ENCODE data around the gene GABBR2.
"Not testable (repeated sequence)": the region's sequence is repeated elsewhere in the genome, so short reads cannot be mapped to it uniquely, and the experiment has no call there.

GABBR2 gene

DNA sequence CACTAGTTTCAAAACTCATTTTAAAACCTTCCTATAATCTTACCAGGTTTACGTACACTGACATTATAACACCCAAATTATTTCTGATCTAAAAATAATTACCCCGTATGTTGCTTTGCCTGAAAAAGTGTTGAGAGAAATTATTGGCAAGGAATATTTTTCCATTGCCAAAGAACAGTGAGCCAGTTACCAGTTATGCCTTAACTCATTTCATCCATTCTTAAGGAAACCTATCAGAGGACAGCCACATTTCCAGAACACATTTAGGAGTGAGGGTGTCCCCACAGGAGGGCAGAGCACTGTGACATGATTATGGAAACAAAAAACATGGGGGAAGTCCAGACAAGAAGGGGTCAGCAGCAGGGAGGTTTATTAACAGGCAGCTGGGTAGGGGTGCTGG is 52.2 kb downstream of the GABBR2 start:
- CTCF ChIA-PET = no interaction called here
- POLR2A ChIA-PET (ENCODE audit: low non-redundant PET) = no interaction called here
- no peak overlapping the region for H3K27ac ChIP-seq
- no peak for DNase-seq (ENCODE audit: low spot score)
- TF ChIP-seq CTCF (conservative IDR thresholded peaks at IDR 0.05; ENCODE audit: low read depth) = no peak

GRCh38 chr9:98655428-98655827 is 53.3 kb downstream of the GABBR2 start:
- DNase-seq (ENCODE audit: low spot score); H3K27ac ChIP-seq; POLR2A ChIA-PET (ENCODE audit: low non-redundant PET): not testable (repeated sequence)
- CTCF ChIA-PET = interaction anchor here (0.5 to 0.7 kb wide), 3 partner anchors 81 to 486 kb away, joined by 3 to 5 read pairs (median 3); no protein-coding TSS in a partner anchor

- CTCF ChIA-PET = interaction anchor here (1.1 kb wide), 1 partner anchor 120 kb away, joined by 3 read pairs; no protein-coding TSS in a partner anchor
- TF ChIP-seq CTCF (conservative IDR thresholded peaks at IDR 0.05; ENCODE audit: low read depth) = no peak
Measured at GRCh38 chr9:98654247-98654646, 54.5 kb downstream of the GABBR2 start.

GRCh38 chr9:98652741-98653140 is 56.0 kb downstream of the GABBR2 start:
- CTCF ChIA-PET = interaction anchor here (0.6 kb wide), 1 partner anchor 1916 kb away, joined by 3 read pairs; no protein-coding TSS in a partner anchor
- H3K27ac ChIP-seq = no peak overlapping the region
- POLR2A ChIA-PET (ENCODE audit: low non-redundant PET) = no interaction called here
- TF ChIP-seq CTCF (conservative IDR thresholded peaks at IDR 0.05; ENCODE audit: low read depth) = no peak
- no peak for DNase-seq (ENCODE audit: low spot score)

More at GRCh38 chr9:98654247-98654646, 54.5 kb downstream of the GABBR2 start:
- POLR2A ChIA-PET (ENCODE audit: low non-redundant PET) = no interaction called here
- peak; percentile 44 for DNase-seq (ENCODE audit: low spot score)
- no peak overlapping the region for H3K27ac ChIP-seq

GRCh38 chr9:98652302-98652701 is 56.4 kb downstream of the GABBR2 start:
- DNase-seq (ENCODE audit: low spot score) = no peak
- TF ChIP-seq CTCF (conservative IDR thresholded peaks at IDR 0.05; ENCODE audit: low read depth) = no peak
- ChIA-PET CTCF (interaction anchor here (0.6 kb wide), 1 partner anchor 1916 kb away, joined by 3 read pairs; no protein-coding TSS in a partner anchor), POLR2A (ENCODE audit: low non-redundant PET) (no interaction called here)
- no peak overlapping the region for H3K27ac ChIP-seq

GRCh38 chr9:98647236-98647635 is 61.5 kb downstream of the GABBR2 start:
- no peak overlapping the region for H3K27ac ChIP-seq
- ChIA-PET POLR2A (ENCODE audit: low non-redundant PET) (no interaction called here), CTCF (no interaction called here)
- DNase-seq (ENCODE audit: low spot score) = no peak
- TF ChIP-seq CTCF (conservative IDR thresholded peaks at IDR 0.05; ENCODE audit: low read depth) = no peak

DNA sequence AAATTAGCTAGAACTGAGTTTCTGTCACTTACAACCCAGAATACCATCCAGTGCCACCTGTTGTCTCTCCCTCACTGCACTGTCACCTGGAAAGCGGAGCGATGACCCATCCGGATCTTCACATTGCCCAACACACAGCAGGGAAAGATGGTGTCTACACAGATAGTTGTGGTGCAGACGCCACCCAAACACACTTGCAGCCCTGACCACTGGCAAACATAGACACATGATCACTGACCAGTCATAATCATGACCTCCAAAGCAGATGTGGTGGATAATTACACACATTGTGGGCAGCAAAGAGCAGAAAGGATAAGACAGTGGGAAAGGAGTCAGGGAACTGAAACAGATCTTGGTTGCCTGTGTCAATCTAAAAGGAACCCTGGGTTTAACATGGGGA is 64.7 kb downstream of the GABBR2 start:
- DNase-seq (ENCODE audit: low spot score) = no peak
- CTCF ChIA-PET = interaction anchor here (0.7 kb wide), 1 partner anchor 28 kb away, joined by 3 read pairs; no protein-coding TSS in a partner anchor
- no peak for TF ChIP-seq CTCF (conservative IDR thresholded peaks at IDR 0.05; ENCODE audit: low read depth)
- POLR2A ChIA-PET (ENCODE audit: low non-redundant PET) = no interaction called here
- H3K27ac ChIP-seq = no peak overlapping the region

Data from RWPE1 (cell line).